ENCODE measurements around the gene ZNF362. TPM values are rescaled to one million over a fixed set of nuclear protein-coding genes. Genes with fewer than 3 reads are reported as not detected.

The ZNF362 gene
- total and polyA plus RNA-seq, 2 experiments from 2014 or later = 11.0 to 12.9 TPM

DNA sequence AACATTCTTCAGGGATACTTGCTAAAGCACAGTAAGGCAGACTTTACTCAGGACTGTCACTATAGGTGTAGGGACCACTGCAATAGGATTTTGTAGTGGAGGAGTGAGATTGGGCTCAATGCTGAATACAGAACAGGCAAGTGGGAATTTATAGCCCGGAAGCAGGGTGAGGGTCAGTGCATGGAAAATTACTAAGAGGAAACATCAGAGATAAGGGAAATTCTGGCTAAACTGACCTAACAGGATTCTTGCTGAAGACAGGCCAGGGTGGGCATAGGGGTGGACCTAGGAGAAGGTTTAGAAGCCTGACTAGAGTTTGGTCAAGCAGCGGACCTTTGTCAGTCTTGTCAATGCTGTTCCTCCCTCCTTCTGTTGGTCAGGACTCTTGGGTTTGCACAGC is 20.8 kb upstream of the ZNF362 start:
- Mint-ChIP-seq H3K36me3 (ENCODE audit: low read depth) (no peaks in the 10 kb centered on the region), H3K4me1 (peaks cover 14% of the 10 kb centered on the region), H3K27ac (no peak overlapping the region), H3K27me3 (ENCODE audit: insufficient read depth, low read depth, poor library complexity) (peaks cover 3% of the 10 kb centered on the region), H3K4me3 (no peak overlapping the region), H3K9me3 (no peaks in the 10 kb centered on the region)
- DNase-seq (ENCODE audit: low spot score) (no peak), ATAC-seq (no peak)
- H2AFZ ChIP-seq = no peak overlapping the region
- no peaks in the 10 kb centered on the region for H3F3A ChIP-seq (replicated peaks; ENCODE audit: low read depth)
- no peak for TF ChIP-seq ZNF114 (CRISPR knock-in tag; IDR thresholded peaks at IDR 0.05)
- TF ChIP-seq POLR2AphosphoS5 (IDR thresholded peaks at IDR 0.05; ENCODE audit: low read depth) = no peak
- TF ChIP-seq, protein P1, sequence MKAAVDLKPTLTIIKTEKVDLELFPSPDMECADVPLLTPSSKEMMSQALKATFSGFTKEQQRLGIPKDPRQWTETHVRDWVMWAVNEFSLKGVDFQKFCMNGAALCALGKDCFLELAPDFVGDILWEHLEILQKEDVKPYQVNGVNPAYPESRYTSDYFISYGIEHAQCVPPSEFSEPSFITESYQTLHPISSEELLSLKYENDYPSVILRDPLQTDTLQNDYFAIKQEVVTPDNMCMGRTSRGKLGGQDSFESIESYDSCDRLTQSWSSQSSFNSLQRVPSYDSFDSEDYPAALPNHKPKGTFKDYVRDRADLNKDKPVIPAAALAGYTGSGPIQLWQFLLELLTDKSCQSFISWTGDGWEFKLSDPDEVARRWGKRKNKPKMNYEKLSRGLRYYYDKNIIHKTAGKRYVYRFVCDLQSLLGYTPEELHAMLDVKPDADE (IDR thresholded peaks at IDR 0.05) = no peak
- no peak for TF ChIP-seq JUNB (IDR thresholded peaks at IDR 0.05; ENCODE audit: unreplicated experiment)
- no peak for TF ChIP-seq STAT1 (IDR thresholded peaks at IDR 0.05; ENCODE audit: unreplicated experiment)
- no peak for TF ChIP-seq CREB1 (CRISPR knock-in tag; IDR thresholded peaks at IDR 0.05; ENCODE audit: low read depth)
- TF ChIP-seq REST (IDR thresholded peaks at IDR 0.05; ENCODE audit: unreplicated experiment) = no peak
- no peak for TF ChIP-seq EZH2phosphoT487 (IDR thresholded peaks at IDR 0.05; ENCODE audit: unreplicated experiment)
- no peak for TF ChIP-seq ZNF331 (CRISPR knock-in tag; IDR thresholded peaks at IDR 0.05; ENCODE audit: low read depth)
- TF ChIP-seq CTCF (conservative IDR thresholded peaks at IDR 0.05; ENCODE audit: low read depth in 2 of 2) = no peak
- TF ChIP-seq NANOG (IDR thresholded peaks at IDR 0.05; ENCODE audit: borderline replicate concordance) = no peak
- TF ChIP-seq ZNF462 (CRISPR knock-in tag; IDR thresholded peaks at IDR 0.05) = no peak
- TF ChIP-seq EZH2 (IDR thresholded peaks at IDR 0.05; ENCODE audit: low read depth, unreplicated experiment) = no peak
- H3K27ac ChIP-seq (ENCODE audit: low read depth) = no peak overlapping the region
- no peaks in the 10 kb centered on the region for H4K20me1 ChIP-seq (replicated peaks; ENCODE audit: insufficient read depth)
- H3K27me3 ChIP-seq (ENCODE audit: insufficient read depth) = no peaks in the 10 kb centered on the region
- no peak overlapping the region for H3K4me3 ChIP-seq
- no peaks in the 10 kb centered on the region for H3K79me2 ChIP-seq (replicated peaks; ENCODE audit: insufficient read depth)
- H3K4me1 ChIP-seq (ENCODE audit: insufficient read depth) = peaks cover 10% of the 10 kb centered on the region; the same call in 1 of the 2 replicates
- H3K9me2 ChIP-seq (ENCODE audit: insufficient read depth) = 0 out of 2 replicates have a peak, but pooled peaks cover 6% of the 10 kb centered on the region
- H3K36me3 ChIP-seq (ENCODE audit: insufficient read depth) = no peaks in the 10 kb centered on the region
- no peak overlapping the region for H3K4me2 ChIP-seq
